ENCODE data around the gene RD3L.
"Not testable (repeated sequence)": the region's sequence is repeated elsewhere in the genome, so short reads cannot be mapped to it uniquely, and the experiment has no call there.

Gene RD3L

DNA sequence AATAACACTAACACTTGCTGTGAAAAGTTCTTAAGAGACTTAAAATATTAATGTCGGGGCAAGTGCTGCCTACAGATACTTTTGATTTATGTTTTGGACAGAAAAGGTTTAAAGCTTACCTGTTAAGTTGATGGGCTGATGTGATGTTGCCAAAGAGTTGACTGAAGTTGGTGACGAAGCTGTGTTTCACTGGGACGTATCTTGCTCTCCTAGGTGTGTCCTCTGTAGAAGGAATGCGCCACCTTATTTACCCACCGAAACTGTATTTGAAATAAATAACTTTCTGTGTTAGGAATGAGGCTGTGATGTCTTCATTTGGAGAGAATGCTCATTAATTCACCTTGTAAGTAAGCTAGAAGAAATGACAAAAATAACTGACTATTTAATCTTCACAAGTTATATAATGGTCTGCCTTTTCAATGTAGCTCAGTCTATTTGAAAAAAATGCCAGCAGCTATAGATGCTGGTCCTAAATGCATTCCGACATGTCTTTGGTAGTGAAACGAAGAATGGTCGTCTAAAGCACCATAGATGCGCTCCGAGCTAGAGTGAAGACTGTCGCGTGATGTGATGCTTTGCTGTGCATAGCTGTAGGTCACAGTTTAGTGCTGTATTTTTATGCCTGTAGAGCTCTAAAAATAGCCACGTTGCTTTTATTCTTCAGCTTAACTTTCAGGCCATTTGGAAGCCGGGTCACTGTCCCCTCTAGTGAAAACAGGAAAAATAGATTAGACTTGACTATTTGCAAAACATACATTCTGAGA is at the start of gene RD3L:
TSS of gene RD3L (minus strand) at position 557 of the 764 bp plus-strand sequence. CDS start 834 bp downstream, outside the sequence.
- H3K4me1 ChIP-seq (ENCODE audit: low read depth, poor library complexity, severe bottlenecking) = no peaks in the 10 kb centered on the region
- no peaks in the 10 kb centered on the region for H4K20me1 ChIP-seq (ENCODE audit: insufficient read depth)
- no peak within 1 kb of the TSS for H3K9ac ChIP-seq
- no peak for TF ChIP-seq CTCF (conservative IDR thresholded peaks at IDR 0.05; ENCODE audit: low read depth, low read length)
- H2AFZ ChIP-seq (ENCODE audit: low read depth) = no peak within 1 kb of the TSS
- no peak within 1 kb of the TSS for H3K4me2 ChIP-seq
- H3K79me2 ChIP-seq (ENCODE audit: insufficient read depth, low read depth) = no peaks in the 10 kb centered on the region
- H3K27me3 ChIP-seq (ENCODE audit: insufficient read depth, low read depth) = no peaks in the 10 kb centered on the region
- no peak within 1 kb of the TSS for H3K4me3 ChIP-seq (IDR thresholded peaks at IDR 0.05; ENCODE audit: insufficient read depth, low read depth, low read length)
- no peak within 1 kb of the TSS for H3K27ac ChIP-seq
- H3K36me3 ChIP-seq (ENCODE audit: insufficient read depth) = no peaks in the 10 kb centered on the region

DNA sequence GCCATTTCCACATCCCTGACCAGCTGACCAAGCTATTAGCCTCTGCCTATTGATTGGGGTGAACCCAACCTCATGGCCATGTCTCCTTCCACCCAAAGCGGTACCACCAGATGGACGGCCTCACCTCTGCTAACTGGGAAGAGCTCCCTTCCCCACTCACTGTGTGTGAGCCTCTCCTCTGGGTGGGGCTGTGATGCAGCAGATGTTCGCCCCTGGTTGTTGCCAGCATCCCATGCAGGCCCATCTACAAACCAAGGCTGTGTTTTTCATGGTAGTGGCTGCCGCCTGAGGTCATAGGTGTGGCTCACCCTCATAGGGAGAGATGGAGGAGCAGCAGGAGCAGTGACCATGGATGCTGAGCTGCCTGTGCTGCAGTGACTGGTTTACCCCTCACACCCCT is 47.6 kb upstream of the RD3L start:
- Histone ChIP-seq H2AFZ (ENCODE audit: low read depth) (no peak overlapping the region), H3K4me2 (no peak overlapping the region), H3K9ac (no peak overlapping the region), H4K20me1 (ENCODE audit: insufficient read depth) (no peaks in the 10 kb centered on the region), H3K27me3 (ENCODE audit: insufficient read depth, low read depth) (no peaks in the 10 kb centered on the region), H3K27ac (no peak overlapping the region), H3K4me1 (ENCODE audit: low read depth, poor library complexity, severe bottlenecking) (no peaks in the 10 kb centered on the region), H3K79me2 (ENCODE audit: insufficient read depth, low read depth) (no peaks in the 10 kb centered on the region), H3K36me3 (ENCODE audit: insufficient read depth) (no peaks in the 10 kb centered on the region), H3K4me3 (IDR thresholded peaks at IDR 0.05; ENCODE audit: insufficient read depth, low read depth, low read length) (no peak overlapping the region)
- no peak for TF ChIP-seq CTCF (conservative IDR thresholded peaks at IDR 0.05; ENCODE audit: low read depth, low read length)

DNA sequence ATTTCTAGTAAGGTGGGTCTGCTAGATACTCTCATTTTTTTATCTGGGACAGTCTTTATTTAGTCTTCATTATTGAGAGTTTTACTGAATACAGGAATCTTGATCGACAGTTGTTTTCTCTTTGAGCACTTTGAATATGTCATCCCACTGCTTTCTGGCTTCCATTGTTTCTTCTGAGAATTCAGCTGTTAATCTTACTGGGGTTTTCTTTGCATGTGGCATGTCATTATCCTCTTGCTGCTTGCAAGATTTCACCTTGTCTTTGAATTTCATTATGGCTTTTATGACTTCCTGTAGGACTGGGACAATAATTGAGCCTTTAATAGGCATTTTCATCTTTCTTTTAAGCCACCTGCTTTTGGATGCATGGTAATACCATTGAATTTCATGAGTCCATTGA is 46.7 kb upstream of the RD3L start:
- H3K9ac ChIP-seq = no peak overlapping the region
- TF ChIP-seq CTCF (conservative IDR thresholded peaks at IDR 0.05; ENCODE audit: low read depth, low read length) = no peak
- no peak overlapping the region for H2AFZ ChIP-seq (ENCODE audit: low read depth)
- H4K20me1 ChIP-seq (ENCODE audit: insufficient read depth) = no peaks in the 10 kb centered on the region
- H3K4me3 ChIP-seq (IDR thresholded peaks at IDR 0.05; ENCODE audit: insufficient read depth, low read depth, low read length) = no peak overlapping the region
- H3K4me2 ChIP-seq = no peak overlapping the region
- no peaks in the 10 kb centered on the region for H3K79me2 ChIP-seq (ENCODE audit: insufficient read depth, low read depth)
- H3K27ac ChIP-seq = no peak overlapping the region
- no peaks in the 10 kb centered on the region for H3K36me3 ChIP-seq (ENCODE audit: insufficient read depth)
- H3K27me3 ChIP-seq (ENCODE audit: insufficient read depth, low read depth) = no peaks in the 10 kb centered on the region
- no peaks in the 10 kb centered on the region for H3K4me1 ChIP-seq (ENCODE audit: low read depth, poor library complexity, severe bottlenecking)

GRCh38 chr14:103984196-103984595 is 41.9 kb upstream of the RD3L start:
- Histone ChIP-seq H3K36me3 (ENCODE audit: insufficient read depth) (no peaks in the 10 kb centered on the region), H3K4me2 (no peak overlapping the region), H3K27me3 (ENCODE audit: insufficient read depth, low read depth) (no peaks in the 10 kb centered on the region), H3K4me1 (ENCODE audit: low read depth, poor library complexity, severe bottlenecking) (no peaks in the 10 kb centered on the region), H3K9ac (no peak overlapping the region), H4K20me1 (ENCODE audit: insufficient read depth) (no peaks in the 10 kb centered on the region), H3K79me2 (ENCODE audit: insufficient read depth, low read depth) (no peaks in the 10 kb centered on the region), H2AFZ (ENCODE audit: low read depth) (no peak overlapping the region), H3K27ac (no peak overlapping the region), H3K4me3 (IDR thresholded peaks at IDR 0.05; ENCODE audit: insufficient read depth, low read depth, low read length) (no peak overlapping the region)
- no peak for TF ChIP-seq CTCF (conservative IDR thresholded peaks at IDR 0.05; ENCODE audit: low read depth, low read length)

GRCh38 chr14:103980623-103981238 is 38.4 kb upstream of the RD3L start:
- not testable (repeated sequence) for H3K4me3 ChIP-seq (IDR thresholded peaks at IDR 0.05; ENCODE audit: insufficient read depth, low read depth, low read length); H3K27me3 ChIP-seq (ENCODE audit: insufficient read depth, low read depth); H3K9ac ChIP-seq; H3K4me1 ChIP-seq (ENCODE audit: low read depth, poor library complexity, severe bottlenecking); H3K36me3 ChIP-seq (ENCODE audit: insufficient read depth); H2AFZ ChIP-seq (ENCODE audit: low read depth); H3K79me2 ChIP-seq (ENCODE audit: insufficient read depth, low read depth); H3K4me2 ChIP-seq; H4K20me1 ChIP-seq (ENCODE audit: insufficient read depth); H3K27ac ChIP-seq

Measured in KMS-11 (cell line).